GM19240 (cell line): Measurements from ENCODE around the gene DLG1.
"Not testable (repeated sequence)": the region's sequence is repeated elsewhere in the genome, so short reads cannot be mapped to it uniquely, and the experiment has no call there.

Source experiments
- DNase-seq: peaks from one replicate; pipeline ENCODE4 v3.0.0; 2011; ENCODE audit warnings: low spot score; ENCODE audit not compliant: insufficient read length

DLG1 gene

GRCh38 chr3:197289726-197290125, 8.7 kb downstream of the DLG1 start:
- no peak for DNase-seq

GRCh38 chr3:197286678-197287077, 11.7 kb downstream of the DLG1 start:
- DNase-seq: no peak

GRCh38 chr3:197285557-197285956, 12.9 kb downstream of the DLG1 start:
- no peak for DNase-seq

GRCh38 chr3:197283045-197283444, 15.4 kb downstream of the DLG1 start:
- DNase-seq: no peak

GRCh38 chr3:197281849-197282248, 16.6 kb downstream of the DLG1 start:
- no peak for DNase-seq

GRCh38 chr3:197280156-197280555, 18.3 kb downstream of the DLG1 start:
- no peak for DNase-seq

- DNase-seq: no peak
Measured at GRCh38 chr3:197278933-197279332, 19.5 kb downstream of the DLG1 start.

GRCh38 chr3:197276808-197277207, 21.6 kb downstream of the DLG1 start:
- not testable (repeated sequence) for DNase-seq

GRCh38 chr3:197270558-197271317, 27.7 kb downstream of the DLG1 start:
- DNase-seq: no peak

- no peak for DNase-seq
Measured at GRCh38 chr3:197269024-197269423, 29.4 kb downstream of the DLG1 start.

- DNase-seq: no peak
Measured at GRCh38 chr3:197268294-197268693, 30.1 kb downstream of the DLG1 start.

- DNase-seq: no peak
Measured at GRCh38 chr3:197266331-197266730, 32.1 kb downstream of the DLG1 start.

- DNase-seq: no peak
Measured at GRCh38 chr3:197262709-197263108, 35.7 kb downstream of the DLG1 start.

GRCh38 chr3:197261164-197261509, 37.3 kb downstream of the DLG1 start:
- DNase-seq: no peak

- DNase-seq: no peak
Measured at GRCh38 chr3:197260491-197261163, 37.8 kb downstream of the DLG1 start.

- no peak for DNase-seq
Measured at GRCh38 chr3:197259096-197259495, 39.3 kb downstream of the DLG1 start.

GRCh38 chr3:197258168-197258755, 40.1 kb downstream of the DLG1 start:
- DNase-seq: no peak

GRCh38 chr3:197257711-197258110, 40.7 kb downstream of the DLG1 start:
- DNase-seq: no peak

- DNase-seq: no peak
Measured at GRCh38 chr3:197256836-197257444, 41.5 kb downstream of the DLG1 start.

GRCh38 chr3:197256104-197256503, 42.3 kb downstream of the DLG1 start:
- no peak for DNase-seq

GRCh38 chr3:197253238-197253947, 45.0 kb downstream of the DLG1 start:
- no peak for DNase-seq

- no peak for DNase-seq
Measured at GRCh38 chr3:197249542-197249941, 48.9 kb downstream of the DLG1 start.
